Naive thymus-derived CD8-positive, alpha-beta T cell (primary cell): Measurements from ENCODE around the gene CD300H. TPM values are rescaled to one million over a fixed set of nuclear protein-coding genes. Genes with fewer than 3 reads are reported as not detected.

Experiments
- ATAC-seq, 2 donors: fragments of 150-1000 bp; cut with Tn5 transposase in 1 of 2; sonication (Bioruptor Pico), chemical (Tn5 transposase) in 1 of 2; 1 replicate in 1 of 2; 2 replicates in 1 of 2; pipeline ENCODE4 v1.10.0; 2021; ENCODE audit warnings: mild to moderate bottlenecking in 2 of 2, moderate library complexity in 2 of 2
- POLR2A ChIA-PET: fragments of 350-600 bp; sonication (Branson Sonifier 250); formaldehyde crosslinking; loops from one replicate; lab custom pipeline; 2021; ENCODE audit warnings: antibody characterized with exemption; lab: Charles Lee
- DNase-seq, 10 donors: peaks; one replicate each; pipeline versions ENCODE4 v3.0.0 to v3.0.0-alpha.2; 2020 to 2022
- H3K27ac Mint-ChIP-seq, 10 donors: one replicate each; pipeline ENCODE4 v1.8.0; 2020 to 2022; ENCODE audit warnings: mild to moderate bottlenecking in 10 of 10, mixed read lengths in 10 of 10, moderate library complexity in 4 of 10, inconsistent platforms in 1 of 10
- H3K27me3 Mint-ChIP-seq, 5 donors: one replicate each; pipeline ENCODE4 v1.8.0; 2021 to 2022; ENCODE audit warnings: mixed read lengths in 5 of 5
- H3K36me3 Mint-ChIP-seq, 3 donors: one replicate each; pipeline ENCODE4 v1.8.0; 2020 to 2022; ENCODE audit warnings: mixed read lengths in 3 of 3, mild to moderate bottlenecking in 2 of 3, inconsistent platforms in 1 of 3
- H3K4me1 Mint-ChIP-seq, 4 donors: one replicate each; pipeline ENCODE4 v1.8.0; 2021 to 2022; ENCODE audit warnings: mixed read lengths in 4 of 4
- H3K4me3 Mint-ChIP-seq, 10 donors: one replicate each; pipeline ENCODE4 v1.8.0; 2020 to 2022; ENCODE audit warnings: mild to moderate bottlenecking in 10 of 10, mixed read lengths in 10 of 10, moderate library complexity in 6 of 10, inconsistent platforms in 1 of 10
- H3K9me3 Mint-ChIP-seq, 9 donors: one replicate each; pipeline ENCODE4 v1.8.0; 2020 to 2022; ENCODE audit warnings: mixed read lengths in 9 of 9, mild to moderate bottlenecking in 3 of 9, inconsistent platforms in 1 of 9, moderate library complexity in 1 of 9
- polyA plus RNA-seq, 3 donors: library from polyadenylated mRNA; unstranded; fragments of 300-500 nt; fragmentation: Illumina TruSeq; gene quantifications; one replicate each; pipeline ENCODE4 v1.2.3, GENCODE V29; 2021
- total RNA-seq, 8 experiments: library from RNA in 2 of 8; stranded (reverse) in 2 of 8; gene quantifications; one replicate each; pipeline ENCODE4 v1.2.3 and lab custom pipeline; 2021 to 2026

The CD300H gene
- total and polyA plus RNA-seq, 5 experiments from 2014 or later, result not detected

- H3K9me3 Mint-ChIP-seq, result peaks cover 0 to 1% (median 0%) of the 10 kb centered on the region in 9 donors
- peaks cover 5 to 34% (median 10%) of the 10 kb centered on the region in 4 donors for H3K4me1 Mint-ChIP-seq
- no peaks in the 10 kb centered on the region for H3K36me3 Mint-ChIP-seq
- H3K27me3 Mint-ChIP-seq, result peaks cover 7 to 58% (median 37%) of the 10 kb centered on the region in 5 donors
- no peak overlapping the region for H3K27ac Mint-ChIP-seq
- POLR2A ChIA-PET, result no interaction called here
- ATAC-seq (no peak), DNase-seq (peak in 1 of 10 donors; percentile 2)
- H3K4me3 Mint-ChIP-seq, result no peak overlapping the region
These were observed 38.1 kb downstream of the CD300H start for GRCh38 chr17:74529243-74529642.

- Mint-ChIP-seq H3K27ac (peak overlapping the region in 1 of 10 donors; percentile 32), H3K4me3 (peak overlapping the region in 1 of 10 donors; percentile 60), H3K9me3 (peaks cover 0 to 1% (median 0%) of the 10 kb centered on the region in 9 donors), H3K36me3 (no peaks in the 10 kb centered on the region), H3K4me1 (peaks cover 5 to 34% (median 10%) of the 10 kb centered on the region in 4 donors), H3K27me3 (peaks cover 6 to 64% (median 42%) of the 10 kb centered on the region in 5 donors)
- peak in 1 of 2 donors; percentile 35 for ATAC-seq
- POLR2A ChIA-PET, result no interaction called here
- no peak for DNase-seq
These were observed 38.7 kb downstream of the CD300H start for GRCh38 chr17:74528491-74529199.

GRCh38 chr17:74527756-74528155, 39.6 kb downstream of the CD300H start:
- peaks cover 3 to 29% (median 6%) of the 10 kb centered on the region in 4 donors for H3K4me1 Mint-ChIP-seq
- DNase-seq (peak in 1 of 10 donors; percentile 5), ATAC-seq (no peak)
- no peak overlapping the region for H3K27ac Mint-ChIP-seq
- POLR2A ChIA-PET, result no interaction called here
- peaks cover 0 to 7% (median 0%) of the 10 kb centered on the region in 9 donors for H3K9me3 Mint-ChIP-seq
- H3K36me3 Mint-ChIP-seq, result no peaks in the 10 kb centered on the region
- H3K4me3 Mint-ChIP-seq, result no peak overlapping the region
- H3K27me3 Mint-ChIP-seq, result peaks cover 4 to 65% (median 42%) of the 10 kb centered on the region in 5 donors

GRCh38 chr17:74527081-74527480, 40.2 kb downstream of the CD300H start:
- Mint-ChIP-seq H3K4me1 (peaks cover 0 to 26% (median under 1%) of the 10 kb centered on the region in 4 donors), H3K27me3 (peaks cover 4 to 65% (median 38%) of the 10 kb centered on the region in 5 donors), H3K9me3 (peaks cover 0 to 7% (median 0%) of the 10 kb centered on the region in 9 donors), H3K27ac (no peak overlapping the region), H3K36me3 (no peaks in the 10 kb centered on the region), H3K4me3 (no peak overlapping the region)
- no peak for ATAC-seq
- DNase-seq, result peak in 1 of 10 donors; percentile 9
- POLR2A ChIA-PET, result no interaction called here

GRCh38 chr17:74526681-74527080, 40.6 kb downstream of the CD300H start:
- no peaks in the 10 kb centered on the region for H3K36me3 Mint-ChIP-seq

GRCh38 chr17:74525781-74526288, 41.5 kb downstream of the CD300H start:
- Mint-ChIP-seq H3K4me3 (no peak overlapping the region), H3K36me3 (peaks cover 0 to 2% (median 0%) of the 10 kb centered on the region in 3 donors), H3K27ac (no peak overlapping the region), H3K27me3 (peaks cover 8 to 65% (median 36%) of the 10 kb centered on the region in 5 donors), H3K4me1 (peaks cover 0 to 27% (median 0%) of the 10 kb centered on the region in 4 donors), H3K9me3 (peaks cover 0 to 7% (median 0%) of the 10 kb centered on the region in 9 donors)
- POLR2A ChIA-PET, result no interaction called here
- ATAC-seq, result no peak
- DNase-seq, result peak in 1 of 10 donors; percentile 4

More at GRCh38 chr17:74526681-74527080, 40.6 kb downstream of the CD300H start:
- POLR2A ChIA-PET, result no interaction called here
- peaks cover 0 to 7% (median 0%) of the 10 kb centered on the region in 9 donors for H3K9me3 Mint-ChIP-seq
- no peak for DNase-seq
- no peak overlapping the region for H3K27ac Mint-ChIP-seq
- no peak for ATAC-seq
- H3K4me1 Mint-ChIP-seq, result peaks cover 0 to 26% (median 0%) of the 10 kb centered on the region in 4 donors
- no peak overlapping the region for H3K4me3 Mint-ChIP-seq
- H3K27me3 Mint-ChIP-seq, result peaks cover 4 to 65% (median 37%) of the 10 kb centered on the region in 5 donors

- POLR2A ChIA-PET, result no interaction called here
- H3K27ac Mint-ChIP-seq, result no peak overlapping the region
- no peak for ATAC-seq
- no peak overlapping the region for H3K4me3 Mint-ChIP-seq
- DNase-seq, result no peak
- peaks cover 0 to 4% (median 0%) of the 10 kb centered on the region in 3 donors for H3K36me3 Mint-ChIP-seq
- peaks cover 0 to 7% (median 0%) of the 10 kb centered on the region in 9 donors for H3K9me3 Mint-ChIP-seq
- peaks cover 0 to 30% (median 0%) of the 10 kb centered on the region in 4 donors for H3K4me1 Mint-ChIP-seq
- H3K27me3 Mint-ChIP-seq, result peaks cover 6 to 65% (median 35%) of the 10 kb centered on the region in 5 donors
These were observed 41.9 kb downstream of the CD300H start for GRCh38 chr17:74525465-74525725.

GRCh38 chr17:74524653-74525464, 42.5 kb downstream of the CD300H start:
- POLR2A ChIA-PET, result no interaction called here
- Mint-ChIP-seq H3K27ac (no peak overlapping the region), H3K27me3 (peaks cover 6 to 60% (median 33%) of the 10 kb centered on the region in 5 donors), H3K4me3 (no peak overlapping the region), H3K36me3 (peaks cover 0 to 4% (median 0%) of the 10 kb centered on the region in 3 donors), H3K4me1 (peaks cover 0 to 35% (median 0%) of the 10 kb centered on the region in 4 donors), H3K9me3 (peaks cover 0 to 7% (median 4%) of the 10 kb centered on the region in 9 donors)
- DNase-seq (peak in 1 of 10 donors; percentile 6), ATAC-seq (no peak)

GRCh38 chr17:74523308-74523707, 44.0 kb downstream of the CD300H start:
- ATAC-seq, result no peak
- Mint-ChIP-seq H3K36me3 (peaks cover 0 to 9% (median 4%) of the 10 kb centered on the region in 3 donors), H3K27ac (no peak overlapping the region), H3K4me3 (no peak overlapping the region), H3K27me3 (peaks cover 8 to 60% (median 33%) of the 10 kb centered on the region in 5 donors), H3K4me1 (peaks cover 0 to 32% (median 0%) of the 10 kb centered on the region in 4 donors), H3K9me3 (peaks cover 0 to 14% (median 9%) of the 10 kb centered on the region in 9 donors)
- POLR2A ChIA-PET, result no interaction called here
- no peak for DNase-seq

- Mint-ChIP-seq H3K4me1 (peaks cover 0 to 30% (median 0%) of the 10 kb centered on the region in 4 donors), H3K27me3 (peaks cover 8 to 60% (median 33%) of the 10 kb centered on the region in 5 donors), H3K4me3 (no peak overlapping the region), H3K9me3 (peaks cover 0 to 19% (median 13%) of the 10 kb centered on the region in 9 donors), H3K27ac (no peak overlapping the region), H3K36me3 (peaks cover 0 to 14% (median 9%) of the 10 kb centered on the region in 3 donors)
- POLR2A ChIA-PET, result no interaction called here
- DNase-seq (no peak), ATAC-seq (no peak)
These were observed 44.8 kb downstream of the CD300H start for GRCh38 chr17:74522381-74523105.

- Mint-ChIP-seq H3K4me3 (peak overlapping the region in 1 of 10 donors; percentile 45), H3K36me3 (peaks cover 0 to 14% (median 9%) of the 10 kb centered on the region in 3 donors), H3K4me1 (peaks cover 0 to 27% (median 0%) of the 10 kb centered on the region in 4 donors), H3K27me3 (peaks cover 8 to 60% (median 37%) of the 10 kb centered on the region in 5 donors), H3K9me3 (peaks cover 0 to 19% (median 13%) of the 10 kb centered on the region in 9 donors), H3K27ac (peak overlapping the region in 1 of 10 donors; percentile 23)
- DNase-seq (no peak), ATAC-seq (no peak)
- POLR2A ChIA-PET, result no interaction called here
These were observed 45.6 kb downstream of the CD300H start for GRCh38 chr17:74521701-74522201.
